GM18508 (cell line): ENCODE data around the gene C16orf86.

ENCODE experiments used
- ATAC-seq: cut with Tn5 transposase; IDR thresholded peaks from one replicate; pipeline ENCODE4 v1.9.1; 2021; ENCODE audit warnings: moderate number of reproducible peaks; ENCODE audit not compliant: insufficient read depth, unreplicated experiment

Gene C16orf86, protein sequence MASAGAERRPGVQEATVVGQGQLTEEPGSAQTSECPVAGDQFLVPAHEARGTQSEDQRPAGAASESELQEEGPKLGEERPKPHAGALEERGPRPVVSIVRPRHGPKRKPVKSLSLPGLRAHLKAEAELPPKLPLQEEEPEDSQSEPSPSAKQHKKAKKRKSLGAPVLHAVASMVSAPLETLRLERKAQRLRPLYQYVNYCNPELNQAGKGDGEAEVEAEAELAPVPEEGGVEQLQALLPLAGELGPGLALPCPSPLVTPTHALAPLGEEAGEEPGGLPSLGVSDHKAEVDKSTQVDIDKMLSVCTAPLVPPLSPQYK

DNA sequence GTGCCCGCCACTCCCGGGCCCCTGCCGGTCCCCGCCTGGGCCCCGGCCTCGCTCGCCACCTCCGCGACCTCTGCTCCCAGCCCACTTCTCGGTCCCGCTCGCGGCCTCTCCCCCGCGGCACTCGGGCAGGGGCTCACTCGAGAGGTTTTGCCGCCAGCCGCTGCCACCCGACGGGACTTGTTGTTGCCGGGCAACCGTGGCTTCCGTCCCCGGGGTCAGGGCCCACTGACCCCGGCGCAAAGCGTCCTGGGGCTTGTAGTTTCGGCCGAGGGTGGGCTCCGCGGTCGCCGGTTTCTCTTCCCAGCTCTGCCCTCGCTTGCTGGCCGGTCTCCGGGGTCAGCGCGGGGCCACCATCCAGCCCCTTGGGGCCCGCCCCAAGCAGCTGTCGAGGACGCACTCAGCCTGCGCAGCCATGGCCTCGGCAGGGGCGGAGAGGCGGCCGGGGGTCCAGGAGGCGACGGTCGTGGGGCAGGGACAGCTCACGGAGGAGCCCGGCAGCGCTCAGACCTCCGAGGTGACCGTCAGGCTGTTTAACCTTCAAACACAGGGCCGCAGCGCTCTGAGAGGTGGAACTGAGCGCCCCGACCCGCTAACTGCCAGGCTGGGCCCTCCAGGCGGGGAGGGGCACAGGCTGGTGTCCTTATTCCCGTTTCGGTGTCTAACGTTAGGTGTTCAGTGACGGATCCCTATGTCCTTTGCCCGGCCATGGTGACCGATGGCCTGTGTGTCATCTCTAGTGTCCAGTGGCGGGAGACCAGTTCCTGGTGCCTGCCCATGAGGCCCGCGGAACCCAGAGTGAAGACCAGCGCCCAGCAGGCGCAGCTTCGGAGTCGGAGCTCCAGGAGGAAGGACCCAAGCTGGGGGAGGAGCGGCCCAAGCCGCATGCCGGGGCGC is at the start of gene C16orf86, which contains the start of gene ENKD1:
C16orf86 (plus strand) TSS at position 256 of the 894 bp plus-strand sequence; CDS start at position 413, 157 bp downstream.
ENKD1 (minus strand) TSS at position 192 of the 894 bp plus-strand sequence. CDS start 308 bp downstream, outside the sequence.
- no peak for ATAC-seq

DNA sequence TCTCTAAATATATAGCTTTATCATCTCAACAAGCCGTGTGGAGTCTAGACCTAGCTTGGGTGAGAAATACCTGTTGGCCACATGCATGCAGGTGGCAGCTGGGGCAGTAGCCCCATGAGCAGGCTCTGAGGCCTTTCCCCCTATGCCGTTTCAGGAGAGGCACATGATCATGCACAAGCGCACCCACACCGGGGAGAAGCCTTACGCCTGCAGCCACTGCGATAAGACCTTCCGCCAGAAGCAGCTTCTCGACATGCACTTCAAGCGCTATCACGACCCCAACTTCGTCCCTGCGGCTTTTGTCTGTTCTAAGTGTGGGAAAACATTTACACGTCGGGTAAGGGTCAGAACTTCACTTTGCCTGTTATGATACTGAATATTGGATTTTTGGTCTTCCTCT is 38.4 kb upstream of the C16orf86 start:
- ATAC-seq: no peak

- no peak for ATAC-seq
Observed at GRCh38 chr16:67632415-67633172, 34.0 kb upstream of the C16orf86 start.

DNA sequence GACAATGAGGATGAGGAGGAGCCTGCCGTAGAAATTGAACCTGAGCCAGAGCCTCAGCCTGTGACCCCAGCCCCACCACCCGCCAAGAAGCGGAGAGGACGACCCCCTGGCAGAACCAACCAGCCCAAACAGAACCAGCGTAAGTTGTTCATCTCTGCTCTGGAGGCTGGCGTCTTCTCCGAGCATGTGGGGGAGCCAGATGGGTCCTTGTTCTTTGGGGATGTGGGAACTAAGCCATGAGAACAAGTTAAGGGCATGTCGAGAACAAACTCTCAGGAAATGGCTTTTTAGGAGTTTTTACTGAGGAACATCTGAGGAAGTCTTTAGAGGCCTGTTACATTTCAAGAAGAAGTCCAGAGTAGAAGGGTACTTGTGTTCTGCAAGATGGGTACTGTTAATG is 29.9 kb upstream of the C16orf86 start:
- no peak for ATAC-seq

DNA sequence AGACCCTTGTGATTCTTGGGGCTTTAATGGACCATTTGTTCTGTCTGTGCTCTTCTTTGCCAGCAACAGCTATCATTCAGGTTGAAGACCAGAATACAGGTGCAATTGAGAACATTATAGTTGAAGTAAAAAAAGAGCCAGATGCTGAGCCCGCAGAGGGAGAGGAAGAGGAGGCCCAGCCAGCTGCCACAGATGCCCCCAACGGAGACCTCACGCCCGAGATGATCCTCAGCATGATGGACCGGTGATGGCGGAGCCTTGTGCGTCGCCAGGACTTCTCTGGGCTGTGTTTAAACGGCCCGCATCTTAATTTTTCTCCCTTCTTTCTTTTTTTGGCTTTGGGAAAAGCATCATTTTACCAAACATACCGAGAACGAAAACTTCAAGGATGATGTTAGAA is 29.0 kb upstream of the C16orf86 start:
- no peak for ATAC-seq

DNA sequence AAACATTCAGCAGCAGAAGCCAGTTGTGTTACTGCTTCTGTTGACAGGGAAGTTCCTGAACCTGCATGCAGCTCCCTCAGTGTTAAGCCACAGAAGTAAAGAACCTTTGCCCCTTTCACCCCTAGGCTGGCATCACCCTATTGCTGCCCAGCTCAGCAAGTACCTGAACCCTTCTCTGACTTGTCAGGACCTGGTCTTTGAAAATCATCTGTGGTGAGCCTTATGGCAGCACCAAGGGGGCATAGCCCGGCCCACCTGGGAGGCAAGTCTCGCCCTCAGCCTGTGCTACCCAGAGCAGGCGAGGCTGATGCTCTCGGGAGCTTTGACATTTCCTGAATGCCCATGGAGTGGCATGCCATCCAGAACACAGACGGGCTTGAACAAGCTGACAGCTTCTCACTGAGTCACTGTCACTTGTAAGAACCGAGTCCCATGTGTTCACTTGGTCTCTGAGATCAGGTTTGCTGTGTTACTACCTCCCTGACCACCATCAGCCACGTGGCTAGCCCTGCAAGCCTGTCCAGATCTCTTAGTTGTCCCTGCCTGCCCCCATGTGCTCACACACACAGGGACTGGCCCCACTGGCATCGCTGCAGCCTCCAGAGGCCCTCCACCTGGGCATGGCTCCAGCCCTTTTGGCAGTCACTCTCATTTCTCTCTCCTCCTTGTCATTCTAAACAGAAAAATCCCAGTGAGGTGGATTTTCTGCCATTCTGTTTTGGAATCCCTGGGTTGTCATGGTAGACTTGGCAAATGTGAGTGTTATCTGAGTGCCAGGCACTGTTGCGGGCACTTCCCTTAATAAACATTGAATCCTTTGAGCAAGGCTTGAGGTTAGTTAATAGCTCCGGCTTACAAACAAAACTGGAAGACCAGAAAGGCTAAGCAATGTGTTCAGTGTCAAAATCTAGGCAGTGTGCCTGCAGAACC is 24.6 kb upstream of the C16orf86 start:
- ATAC-seq: no peak

DNA sequence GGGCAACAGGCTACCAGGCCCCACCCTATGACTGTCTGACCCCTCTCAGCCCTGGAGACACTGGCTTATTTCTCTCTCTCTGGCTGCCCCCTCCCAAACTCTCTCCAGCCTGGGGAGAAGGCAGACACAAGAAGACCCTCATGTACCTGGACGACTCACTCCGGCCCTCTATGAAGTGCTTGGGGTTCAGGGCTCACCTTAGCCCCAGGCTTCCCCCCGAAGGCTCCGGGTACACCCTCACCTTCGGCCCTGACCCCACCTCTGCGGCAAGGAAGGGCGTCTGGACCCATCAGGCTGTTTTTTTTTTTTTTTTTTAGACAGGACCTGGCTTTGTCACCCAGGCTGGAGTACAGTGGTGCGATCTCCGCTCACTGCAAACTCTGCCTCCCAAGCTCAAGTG is 22.6 kb upstream of the C16orf86 start:
- ATAC-seq: no peak

DNA sequence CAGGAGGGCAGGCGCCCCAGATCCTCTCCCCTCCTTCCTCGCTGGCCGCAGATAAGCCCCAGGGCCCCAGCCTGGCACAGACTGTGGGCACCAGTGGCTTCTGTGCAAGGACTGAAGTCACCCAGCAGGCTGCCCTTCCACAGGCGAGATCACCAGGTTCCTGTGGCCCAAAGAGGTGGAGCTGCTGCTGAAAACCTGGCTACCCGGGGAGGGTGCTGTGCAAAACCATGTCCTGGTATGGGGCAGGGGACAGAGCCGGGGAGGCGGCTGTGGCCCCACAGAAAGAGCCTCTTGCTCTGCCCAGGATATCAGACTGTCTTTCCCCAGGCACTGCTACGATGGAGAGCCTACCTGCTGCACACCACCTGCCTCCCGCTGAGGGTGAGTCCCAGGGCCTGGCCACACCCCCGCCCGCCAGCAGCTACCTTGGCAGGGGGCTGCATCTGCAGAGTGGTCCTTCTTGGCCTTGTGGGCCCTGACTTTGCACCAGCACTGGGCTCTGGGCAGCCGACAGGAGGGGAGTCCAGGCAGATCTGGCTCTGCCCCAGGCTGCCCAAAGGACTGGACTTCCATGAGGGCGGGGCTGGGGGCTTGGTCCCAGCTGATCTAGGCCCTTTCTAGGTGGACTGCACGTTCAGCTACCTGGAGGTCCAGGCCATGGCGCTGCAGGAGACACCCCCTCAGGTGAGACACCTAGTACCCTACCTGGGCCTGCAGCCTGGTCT is 21.1 kb upstream of the C16orf86 start:
- ATAC-seq: no peak

DNA sequence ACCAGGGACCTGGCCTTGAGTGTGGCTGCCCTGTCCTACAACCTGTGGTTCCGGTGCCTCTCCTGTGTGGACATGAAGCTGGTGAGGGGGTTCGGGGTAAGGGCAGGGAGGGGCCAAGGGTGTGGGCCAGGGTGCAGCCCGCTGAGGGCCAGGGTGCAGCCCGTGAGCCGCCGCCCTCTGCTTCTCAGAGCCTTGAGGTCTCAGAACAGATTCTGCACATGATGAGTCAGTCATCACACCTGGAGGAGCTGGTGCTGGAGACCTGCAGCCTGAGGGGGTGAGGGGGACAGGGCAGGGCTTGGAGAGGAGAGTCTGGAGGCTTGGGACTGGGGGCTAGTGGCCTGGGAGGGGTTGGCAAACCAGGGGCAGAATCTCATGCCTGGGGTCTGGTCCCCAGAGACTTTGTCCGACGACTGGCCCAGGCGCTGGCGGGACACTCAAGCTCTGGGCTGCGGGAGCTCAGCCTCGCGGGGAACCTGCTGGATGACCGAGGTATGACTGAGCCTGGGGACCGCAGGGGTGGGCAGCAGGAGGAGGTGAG is 19.4 kb upstream of the C16orf86 start:
- no peak for ATAC-seq

DNA sequence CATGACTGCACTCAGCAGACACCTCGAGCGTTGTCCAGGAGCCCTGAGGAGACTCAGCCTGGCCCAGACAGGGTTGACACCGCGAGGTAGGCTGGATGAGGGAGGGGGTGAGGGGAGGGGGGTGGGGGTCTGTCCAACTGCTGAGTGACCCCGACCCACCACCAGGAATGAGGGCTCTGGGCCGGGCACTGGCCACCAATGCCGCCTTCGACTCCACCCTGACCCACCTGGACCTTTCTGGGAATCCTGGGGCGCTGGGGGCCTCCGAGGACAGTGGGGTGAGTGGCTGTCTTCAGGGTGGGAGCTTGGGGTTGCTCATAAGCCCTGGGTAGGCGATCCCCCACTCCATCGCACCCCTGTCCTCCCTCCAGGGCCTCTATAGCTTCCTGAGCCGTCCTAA is 18.9 kb upstream of the C16orf86 start:
- ATAC-seq: no peak

DNA sequence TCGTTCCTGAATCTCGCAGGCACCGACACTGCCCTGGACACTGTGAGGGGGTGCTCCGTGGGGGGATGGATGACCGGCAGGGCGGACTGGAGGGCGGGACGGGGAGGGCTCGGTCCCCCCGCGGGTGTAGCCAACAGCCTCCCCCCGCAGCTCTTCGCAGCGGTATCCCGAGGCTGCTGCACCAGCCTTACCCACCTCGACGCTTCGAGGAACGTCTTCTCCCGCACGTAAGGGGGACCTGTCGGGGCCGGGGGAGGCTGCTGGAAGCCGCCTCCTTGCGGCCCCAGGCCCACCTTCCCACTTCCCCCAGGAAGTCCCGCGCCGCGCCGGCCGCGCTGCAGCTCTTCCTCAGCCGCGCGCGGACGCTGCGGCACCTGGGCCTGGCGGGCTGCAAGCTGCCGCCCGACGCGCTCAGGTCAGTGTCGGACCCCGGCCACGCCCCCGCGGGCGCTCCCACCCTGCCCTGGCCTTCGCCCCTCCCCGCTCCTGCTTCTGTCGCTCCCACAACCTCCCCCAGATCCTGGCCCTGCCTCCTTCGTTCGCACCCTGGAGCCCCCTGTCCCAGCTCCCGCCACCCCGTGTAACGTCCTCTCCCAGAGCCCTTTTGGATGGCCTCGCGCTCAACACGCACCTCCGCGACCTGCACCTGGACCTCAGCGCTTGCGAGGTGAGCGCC is 18.4 kb upstream of the C16orf86 start:
- ATAC-seq: no peak

GRCh38 chr16:67648764-67649407 is 17.7 kb upstream of the C16orf86 start:
- ATAC-seq: no peak

- no peak for ATAC-seq
Observed at GRCh38 chr16:67649494-67649931, 17.1 kb upstream of the C16orf86 start.

DNA sequence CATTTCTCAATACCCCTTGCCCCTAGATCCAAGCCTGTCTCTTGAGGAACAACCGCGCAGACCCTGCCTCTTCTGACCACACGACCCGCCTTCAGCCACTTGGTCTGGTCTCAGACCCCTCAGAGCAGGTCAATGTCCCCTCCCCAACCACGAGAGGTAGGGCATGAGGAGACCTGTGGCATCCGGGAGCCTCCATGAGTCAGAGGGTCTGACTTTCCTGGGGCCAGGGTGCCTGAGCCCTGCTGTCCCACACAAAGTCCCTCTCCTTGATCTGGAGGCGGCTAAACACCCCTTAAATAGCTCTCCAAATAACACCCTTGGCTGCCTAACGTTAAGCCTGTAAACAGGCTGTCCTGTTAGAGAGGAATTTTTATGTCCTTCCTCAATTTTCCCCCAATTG is 16.6 kb upstream of the C16orf86 start:
- ATAC-seq: no peak

DNA sequence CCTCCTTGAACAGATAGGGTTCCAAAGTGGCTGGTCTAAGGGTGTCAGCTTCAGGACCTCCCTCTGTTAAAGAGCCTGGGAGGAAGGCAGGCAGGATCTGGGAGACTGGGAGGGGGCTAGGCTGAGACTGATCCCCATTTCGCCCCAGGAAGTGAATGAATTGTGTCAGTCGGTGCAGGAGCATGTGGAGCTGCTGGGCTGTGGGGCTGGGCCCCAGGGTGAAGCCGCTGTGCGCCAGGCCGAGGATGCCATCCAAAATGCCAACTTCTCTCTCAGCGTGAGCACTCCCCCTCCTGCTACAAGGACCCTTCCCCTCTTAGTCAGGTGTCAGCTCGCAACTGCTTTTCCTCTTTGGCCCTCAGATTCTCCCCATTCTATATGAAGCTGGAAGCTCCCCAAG is 15.6 kb upstream of the C16orf86 start:
- ATAC-seq: no peak

GRCh38 chr16:67651847-67652246 is 14.8 kb upstream of the C16orf86 start:
- ATAC-seq: no peak

GRCh38 chr16:67652578-67653127 is 14.0 kb upstream of the C16orf86 start:
- no peak for ATAC-seq
